ENCODE results near the gene PRKAA2. TPM values are rescaled to one million over a fixed set of nuclear protein-coding genes. Genes with fewer than 3 reads are reported as not detected.

Gene PRKAA2
- total RNA-seq (2016; rRNA removed; fragmentation: Illumina TruSeq; extraction: Trizol) (6.0 and 8.6 TPM in 2 replicates), polyA plus RNA-seq (2011; rRNA removed) (5.6 and 7.5 TPM in 2 replicates), polyA minus RNA-seq (2011; rRNA and poly(A)+ RNA removed; ENCODE audit: low replicate concordance) (9.3 and 9.6 TPM in 2 replicates), Bru-seq, nascent RNA (percentile 89 among the genes with signal in this experiment), BruChase-seq, experiment 1, labeled RNA remaining after a 6-hour chase (percentile 90 among the genes with signal in this experiment), BruChase-seq, experiment 2, labeled RNA remaining after a 2-hour chase (percentile 91 among the genes with signal in this experiment)
- total RNA-seq (2016; cell fraction: cytosol; rRNA removed; fragmentation: Illumina TruSeq; extraction: Trizol; ENCODE audit: low read depth), result 0.71 and 0.97 TPM in 2 replicates
- 5.6 and 8.1 TPM in 2 replicates for total RNA-seq (2016; cell fraction: insoluble cytoplasmic fraction; rRNA removed; fragmentation: Illumina TruSeq; extraction: Trizol)
- total RNA-seq (2016; cell fraction: membrane; rRNA removed; fragmentation: Illumina TruSeq; extraction: Trizol), result 2.4 and 3.1 TPM in 2 replicates
- 9.4 and 10.0 TPM in 2 replicates for total RNA-seq (2016; cell fraction: nucleus; rRNA removed; fragmentation: Illumina TruSeq; extraction: Trizol)
- polyA plus RNA-seq (2011; cell fraction: cytosol; rRNA removed), result 2.1 and 3.7 TPM in 2 replicates
- polyA plus RNA-seq (2011; cell fraction: nucleus; rRNA removed), result 5.2 and 7.1 TPM in 2 replicates
- 7.4 and 7.9 TPM in 2 replicates for polyA plus RNA-seq (2012)
- polyA plus RNA-seq (2016; cell fraction: cytosol; fragmentation: Illumina TruSeq; extraction: Trizol; ENCODE audit: low read depth), result 0.31 and 0.33 TPM in 2 replicates
- polyA plus RNA-seq (2016; cell fraction: insoluble cytoplasmic fraction; fragmentation: Illumina TruSeq; extraction: Trizol; ENCODE audit: low read depth), result 5.8 TPM in 2 replicates
- 0.77 and 1.1 TPM in 2 replicates for polyA plus RNA-seq (2016; cell fraction: membrane; fragmentation: Illumina TruSeq; extraction: Trizol; ENCODE audit: low read depth)
- 8.6 and 9.8 TPM in 2 replicates for polyA plus RNA-seq (2016; cell fraction: nucleus; fragmentation: Illumina TruSeq; extraction: Trizol; ENCODE audit: insufficient read depth, low read depth)
- polyA minus RNA-seq (2011; cell fraction: cytosol; rRNA and poly(A)+ RNA removed), result 8.8 and 10.5 TPM in 2 replicates
- polyA minus RNA-seq (2011; cell fraction: nucleus; rRNA and poly(A)+ RNA removed), result 31.1 and 31.5 TPM in 2 replicates
- long read RNA-seq, experiment 1, full-length matches to known transcripts, result 6 of 8 reads
- long read RNA-seq, experiment 1, partial matches to known transcripts, result 0 of 8 reads
- long read RNA-seq, experiment 1, other reads (novel, unspliced or antisense), result 2 of 8 reads
- long read RNA-seq, experiment 2, full-length matches to known transcripts, result 1 of 13 reads
- long read RNA-seq, experiment 2, partial matches to known transcripts, result 0 of 13 reads
- long read RNA-seq, experiment 2, other reads (novel, unspliced or antisense), result 12 of 13 reads

DNA sequence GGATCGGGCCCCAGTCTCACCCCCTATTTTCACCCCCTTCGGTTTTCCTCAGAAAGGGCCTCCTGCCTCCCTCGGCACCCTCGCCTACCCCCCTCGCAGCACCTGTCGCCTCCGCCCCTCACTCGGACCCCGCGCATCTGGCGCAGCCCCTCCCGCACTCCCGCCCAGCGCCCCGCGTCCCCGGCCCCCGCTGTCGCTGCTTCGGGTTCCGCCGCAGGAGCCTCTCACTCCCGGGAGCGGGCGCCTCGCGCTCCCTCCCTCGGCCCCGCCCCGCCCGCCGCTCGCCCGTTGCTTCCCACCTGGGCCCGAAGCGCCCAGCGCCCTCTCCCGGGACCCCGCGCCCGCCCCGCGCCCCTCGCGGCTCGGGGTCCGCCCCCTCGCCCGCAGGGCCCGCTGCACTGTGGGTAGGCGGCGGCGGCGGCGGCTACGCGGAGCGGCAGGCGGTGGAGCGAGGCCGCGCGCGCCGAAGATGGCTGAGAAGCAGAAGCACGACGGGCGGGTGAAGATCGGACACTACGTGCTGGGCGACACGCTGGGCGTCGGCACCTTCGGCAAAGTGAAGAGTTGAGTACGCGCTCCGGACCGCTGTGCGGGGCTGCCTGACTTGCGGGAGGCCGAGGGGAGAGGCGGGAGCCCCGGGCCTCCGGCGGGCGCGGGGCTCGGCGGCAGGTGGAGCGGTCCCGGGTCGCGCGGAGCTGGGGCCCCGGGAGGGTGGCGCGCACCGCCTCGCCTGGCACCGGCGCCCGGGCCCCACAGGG lies at the start of gene PRKAA2:
TSS of gene PRKAA2 (plus strand) at position 396 of the 758 bp plus-strand sequence. CDS start at position 470, 74 bp downstream.
- ATAC-seq (peak; percentile 95), DNase-seq (ENCODE audit: low spot score) (peak; percentile 41), FAIRE-seq (no peak)
- in situ Hi-C loops (cut with HindIII; ENCODE audit: extremely low pct_ligation_motif_present, low pct_unique_long_range_greater_than_20kb) (loop anchor here (5.0 kb wide), 1 partner anchor 42 kb away; no protein-coding TSS in a partner anchor), intact Hi-C loops (cut with micrococcal nuclease; ENCODE audit: unreplicated experiment) (loop anchor here (5.0 kb wide), 1 partner anchor 42 kb away; no protein-coding TSS in a partner anchor)
- H3K9ac ChIP-seq (ENCODE audit: insufficient read depth, low read depth, low read length), result peak within 1 kb of the TSS; percentile 87
- no peak within 1 kb of the TSS for H2AFZ ChIP-seq (ENCODE audit: low read length)
- peak within 1 kb of the TSS; percentile 78 for H3K27ac ChIP-seq (ENCODE audit: extremely low read length, insufficient read depth, low read length)
- H3K36me3 ChIP-seq (replicated peaks in 1 of 2; ENCODE audit: control insufficient read depth in 1 of 2, insufficient read depth in 2 of 2, low read length in 2 of 2), result no peaks in the 10 kb centered on the region
- H4K20me1 ChIP-seq (ENCODE audit: insufficient read depth, low read length), result no peaks in the 10 kb centered on the region; the same call in 1 of the 2 replicates
- H3K27me3 ChIP-seq (ENCODE audit: control insufficient read depth in 1 of 2, insufficient read depth in 2 of 2, low read length in 2 of 2), result no peaks in the 10 kb centered on the region; a peak in 1 of 5 replicates
- H3K4me1 ChIP-seq (ENCODE audit: insufficient read depth, low read length), result peaks cover 41% of the 10 kb centered on the region
- ChIA-PET POLR2A (interaction anchor here (0.7 to 2.3 kb wide), 3 partner anchors 21 to 68 kb away, joined by 3 to 18 read pairs (median 4); no protein-coding TSS in a partner anchor), CTCF (ENCODE audit: low intra/inter-chr PET ratio, low total read pairs) (interaction anchor here (1.3 kb wide), 1 partner anchor 64 kb away, joined by 3 read pairs; no protein-coding TSS in a partner anchor)
- peak within 1 kb of the TSS; percentile 76 for H3K4me2 ChIP-seq (ENCODE audit: low read depth, low read length)
- no TSS peak for BruUV-seq (replicated peaks)
- no peaks in the 10 kb centered on the region for H3K9me3 ChIP-seq (ENCODE audit: low read length)
- 0% methylated on average over 21 of the region's 103 CpGs for WGBS (ENCODE audit: low lambda C conversion rate)
- peak within 1 kb of the TSS; percentile 69 to 87 (median 80) for H3K4me3 ChIP-seq (replicated peaks in 1 of 3; ENCODE audit: insufficient read depth in 1 of 3, low read depth in 2 of 3, low read length in 3 of 3)
- peaks cover 46% of the 10 kb centered on the region for H3K79me2 ChIP-seq (ENCODE audit: insufficient read depth, low read length)
- TF ChIP-seq KAT7 (CRISPR knock-in tag; IDR thresholded peaks at IDR 0.05; ENCODE audit: borderline replicate concordance) (no peak), CHD2 (IDR thresholded peaks at IDR 0.05; ENCODE audit: low read depth, low read length) (no peak), ZNF446 (CRISPR knock-in tag; IDR thresholded peaks at IDR 0.05) (no peak), ZFP1 (CRISPR knock-in tag; IDR thresholded peaks at IDR 0.05) (no peak), CHD4 (IDR thresholded peaks at IDR 0.05; ENCODE audit: borderline replicate concordance, low read length) (no peak), NR1H2 (CRISPR knock-in tag; IDR thresholded peaks at IDR 0.05; ENCODE audit: borderline replicate concordance, low read depth) (no peak), ZNF20 (CRISPR knock-in tag; IDR thresholded peaks at IDR 0.05) (no peak), ZNF292 (CRISPR knock-in tag; IDR thresholded peaks at IDR 0.05; ENCODE audit: borderline replicate concordance, low read depth) (no peak)
- TF ChIP-seq, protein P1, sequence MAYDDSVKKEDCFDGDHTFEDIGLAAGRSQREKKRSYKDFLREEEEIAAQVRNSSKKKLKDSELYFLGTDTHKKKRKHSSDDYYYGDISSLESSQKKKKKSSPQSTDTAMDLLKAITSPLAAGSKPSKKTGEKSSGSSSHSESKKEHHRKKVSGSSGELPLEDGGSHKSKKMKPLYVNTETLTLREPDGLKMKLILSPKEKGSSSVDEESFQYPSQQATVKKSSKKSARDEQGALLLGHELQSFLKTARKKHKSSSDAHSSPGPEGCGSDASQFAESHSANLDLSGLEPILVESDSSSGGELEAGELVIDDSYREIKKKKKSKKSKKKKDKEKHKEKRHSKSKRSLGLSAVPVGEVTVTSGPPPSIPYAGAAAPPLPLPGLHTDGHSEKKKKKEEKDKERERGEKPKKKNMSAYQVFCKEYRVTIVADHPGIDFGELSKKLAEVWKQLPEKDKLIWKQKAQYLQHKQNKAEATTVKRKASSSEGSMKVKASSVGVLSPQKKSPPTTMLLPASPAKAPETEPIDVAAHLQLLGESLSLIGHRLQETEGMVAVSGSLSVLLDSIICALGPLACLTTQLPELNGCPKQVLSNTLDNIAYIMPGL (CRISPR knock-in tag; IDR thresholded peaks at IDR 0.05; ENCODE audit: borderline replicate concordance in 1 of 2, low read depth in 1 of 2), result peak in 1 of 2 experiments; percentile 72; a peak in 2 of 4 replicates
- TF ChIP-seq, protein P2, sequence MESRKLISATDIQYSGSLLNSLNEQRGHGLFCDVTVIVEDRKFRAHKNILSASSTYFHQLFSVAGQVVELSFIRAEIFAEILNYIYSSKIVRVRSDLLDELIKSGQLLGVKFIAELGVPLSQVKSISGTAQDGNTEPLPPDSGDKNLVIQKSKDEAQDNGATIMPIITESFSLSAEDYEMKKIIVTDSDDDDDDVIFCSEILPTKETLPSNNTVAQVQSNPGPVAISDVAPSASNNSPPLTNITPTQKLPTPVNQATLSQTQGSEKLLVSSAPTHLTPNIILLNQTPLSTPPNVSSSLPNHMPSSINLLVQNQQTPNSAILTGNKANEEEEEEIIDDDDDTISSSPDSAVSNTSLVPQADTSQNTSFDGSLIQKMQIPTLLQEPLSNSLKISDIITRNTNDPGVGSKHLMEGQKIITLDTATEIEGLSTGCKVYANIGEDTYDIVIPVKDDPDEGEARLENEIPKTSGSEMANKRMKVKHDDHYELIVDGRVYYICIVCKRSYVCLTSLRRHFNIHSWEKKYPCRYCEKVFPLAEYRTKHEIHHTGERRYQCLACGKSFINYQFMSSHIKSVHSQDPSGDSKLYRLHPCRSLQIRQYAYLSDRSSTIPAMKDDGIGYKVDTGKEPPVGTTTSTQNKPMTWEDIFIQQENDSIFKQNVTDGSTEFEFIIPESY (CRISPR knock-in tag; IDR thresholded peaks at IDR 0.05), result no peak
- TF ChIP-seq, protein P3, sequence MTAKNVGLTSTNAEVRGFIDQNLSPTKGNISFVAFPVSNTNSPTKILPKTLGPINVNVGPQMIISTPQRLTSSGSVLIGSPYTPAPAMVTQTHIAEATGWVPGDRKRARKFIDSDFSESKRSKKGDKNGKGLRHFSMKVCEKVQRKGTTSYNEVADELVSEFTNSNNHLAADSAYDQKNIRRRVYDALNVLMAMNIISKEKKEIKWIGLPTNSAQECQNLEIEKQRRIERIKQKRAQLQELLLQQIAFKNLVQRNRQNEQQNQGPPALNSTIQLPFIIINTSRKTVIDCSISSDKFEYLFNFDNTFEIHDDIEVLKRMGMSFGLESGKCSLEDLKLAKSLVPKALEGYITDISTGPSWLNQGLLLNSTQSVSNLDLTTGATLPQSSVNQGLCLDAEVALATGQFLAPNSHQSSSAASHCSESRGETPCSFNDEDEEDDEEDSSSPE (CRISPR knock-in tag; IDR thresholded peaks at IDR 0.05), result no peak

Data from HepG2 (cell line).